ENCODE results near the gene HK3. TPM values are rescaled to one million over a fixed set of nuclear protein-coding genes. Genes with fewer than 3 reads are reported as not detected.
A peak's percentile ranks its signal among the peaks of the same experiment; 100 is the strongest.

Gene HK3
- total and polyA plus RNA-seq, 8 donors, result 0.54 to 97.0 (median 1.6) TPM

GRCh38 chr5:176884571-176884890 is 14.6 kb downstream of the HK3 start:
- Histone ChIP-seq H3K4me3 (no peak overlapping the region), H3K27ac (no peak overlapping the region), H3K36me3 (peaks cover 0 to 88% of the 10 kb centered on the region in 2 donors), H3K27me3 (peaks cover 0 to 7% of the 10 kb centered on the region in 2 donors), H3K9me3 (no peaks in the 10 kb centered on the region), H3K4me1 (no peaks in the 10 kb centered on the region)
- intact Hi-C loops (cut with DNase I), result no loop called here
- TF ChIP-seq CTCF (IDR thresholded peaks at IDR 0.05), result no peak
- ATAC-seq (no peak), DNase-seq (no peak)

- no peak overlapping the region for H3K4me3 ChIP-seq
- no peak overlapping the region for H3K27ac ChIP-seq
- intact Hi-C loops (cut with DNase I), result no loop called here
- no peaks in the 10 kb centered on the region for H3K9me3 ChIP-seq
- no peaks in the 10 kb centered on the region for H3K4me1 ChIP-seq
- no peak for ATAC-seq
- peaks cover 0 to 13% of the 10 kb centered on the region in 2 donors for H3K27me3 ChIP-seq
- peak in 1 of 4 donors; percentile 18 for DNase-seq
- no peak for TF ChIP-seq CTCF (IDR thresholded peaks at IDR 0.05)
- H3K36me3 ChIP-seq, result peaks cover 0 to 86% of the 10 kb centered on the region in 2 donors
These were observed 15.2 kb downstream of the HK3 start for GRCh38 chr5:176883700-176884570.

GRCh38 chr5:176882567-176882903 is 16.6 kb downstream of the HK3 start:
- no peaks in the 10 kb centered on the region for H3K4me1 ChIP-seq
- H3K27ac ChIP-seq, result no peak overlapping the region
- no peak for TF ChIP-seq CTCF (IDR thresholded peaks at IDR 0.05)
- no peak for ATAC-seq
- DNase-seq, result no peak
- no peak overlapping the region for H3K4me3 ChIP-seq
- H3K9me3 ChIP-seq, result no peaks in the 10 kb centered on the region
- intact Hi-C loops (cut with DNase I), result no loop called here
- H3K27me3 ChIP-seq, result peaks cover 0 to 27% of the 10 kb centered on the region in 2 donors
- H3K36me3 ChIP-seq, result peaks cover 0 to 72% of the 10 kb centered on the region in 2 donors

- no peak for ATAC-seq
- no peaks in the 10 kb centered on the region for H3K4me1 ChIP-seq
- no peaks in the 10 kb centered on the region for H3K9me3 ChIP-seq
- no peak overlapping the region for H3K27ac ChIP-seq
- peaks cover 0 to 67% of the 10 kb centered on the region in 2 donors for H3K36me3 ChIP-seq
- intact Hi-C loops (cut with DNase I), result no loop called here
- no peak overlapping the region for H3K4me3 ChIP-seq
- no peak for TF ChIP-seq CTCF (IDR thresholded peaks at IDR 0.05)
- no peak for DNase-seq
- H3K27me3 ChIP-seq, result peaks cover 0 to 33% of the 10 kb centered on the region in 2 donors
These were observed 17.2 kb downstream of the HK3 start for GRCh38 chr5:176881816-176882566.

All from left lung (tissue), 10 donors.